ENCODE measurements around the gene TEX53.

Gene TEX53

GRCh38 chr9:114657705-114658104 is at the start of gene TEX53:
TEX53 (minus strand) TSS chr9:114657805; CDS start chr9:114657774, 31 bp downstream.
- Histone ChIP-seq H3K9me3 (ENCODE audit: insufficient read depth, low read depth, low read length) (no peaks in the 10 kb centered on the region), H3K4me2 (ENCODE audit: low read depth, low read length, poor library complexity, severe bottlenecking) (no peak within 1 kb of the TSS), H4K20me1 (ENCODE audit: insufficient read depth, low read length, poor library complexity, severe bottlenecking) (no peaks in the 10 kb centered on the region), H3K4me1 (ENCODE audit: insufficient read depth, low read length, poor library complexity, severe bottlenecking) (no peaks in the 10 kb centered on the region), H3K4me3 (ENCODE audit: low read length, poor library complexity, severe bottlenecking) (no peak within 1 kb of the TSS), H3F3A (ENCODE audit: low read depth) (no peaks in the 10 kb centered on the region), H3K36me3 (ENCODE audit: insufficient read depth, low read length) (no peaks in the 10 kb centered on the region), H2AFZ (ENCODE audit: low read length) (no peak within 1 kb of the TSS), H3K9ac (ENCODE audit: low read depth, low read length, poor library complexity, severe bottlenecking) (no peak within 1 kb of the TSS), H3K9me2 (replicated peaks; ENCODE audit: low read depth, low read length) (no peaks in the 10 kb centered on the region), H3K27me3 (ENCODE audit: insufficient read depth, low read length, poor library complexity, severe bottlenecking) (no peaks in the 10 kb centered on the region), H3K79me2 (ENCODE audit: insufficient read depth, low read length) (no peaks in the 10 kb centered on the region)
- no peak for TF ChIP-seq CTCF (conservative IDR thresholded peaks at IDR 0.05; ENCODE audit: low read length)
- TF ChIP-seq EZH2phosphoT487 (IDR thresholded peaks at IDR 0.05; ENCODE audit: borderline replicate concordance): no peak

- TF ChIP-seq CTCF (conservative IDR thresholded peaks at IDR 0.05; ENCODE audit: low read length): no peak
- no peak for TF ChIP-seq EZH2phosphoT487 (IDR thresholded peaks at IDR 0.05; ENCODE audit: borderline replicate concordance)
- Histone ChIP-seq H3K4me3 (ENCODE audit: low read length, poor library complexity, severe bottlenecking) (no peak overlapping the region), H3K79me2 (ENCODE audit: insufficient read depth, low read length) (no peaks in the 10 kb centered on the region), H3K9ac (ENCODE audit: low read depth, low read length, poor library complexity, severe bottlenecking) (no peak overlapping the region), H3K4me1 (ENCODE audit: insufficient read depth, low read length, poor library complexity, severe bottlenecking) (no peaks in the 10 kb centered on the region), H3F3A (ENCODE audit: low read depth) (no peaks in the 10 kb centered on the region), H3K4me2 (ENCODE audit: low read depth, low read length, poor library complexity, severe bottlenecking) (no peak overlapping the region), H4K20me1 (ENCODE audit: insufficient read depth, low read length, poor library complexity, severe bottlenecking) (no peaks in the 10 kb centered on the region), H3K36me3 (ENCODE audit: insufficient read depth, low read length) (no peaks in the 10 kb centered on the region), H2AFZ (ENCODE audit: low read length) (no peak overlapping the region), H3K27me3 (ENCODE audit: insufficient read depth, low read length, poor library complexity, severe bottlenecking) (no peaks in the 10 kb centered on the region), H3K9me3 (ENCODE audit: insufficient read depth, low read depth, low read length) (no peaks in the 10 kb centered on the region), H3K9me2 (replicated peaks; ENCODE audit: low read depth, low read length) (no peaks in the 10 kb centered on the region)
Measured at GRCh38 chr9:114706711-114707110, 49.1 kb upstream of the TEX53 start.

GRCh38 chr9:114701988-114702387 is 44.4 kb upstream of the TEX53 start:
- Histone ChIP-seq H3K9me3 (ENCODE audit: insufficient read depth, low read depth, low read length) (no peaks in the 10 kb centered on the region), H3K9me2 (replicated peaks; ENCODE audit: low read depth, low read length) (no peaks in the 10 kb centered on the region), H3K9ac (ENCODE audit: low read depth, low read length, poor library complexity, severe bottlenecking) (no peak overlapping the region), H3K4me2 (ENCODE audit: low read depth, low read length, poor library complexity, severe bottlenecking) (no peak overlapping the region), H3K79me2 (ENCODE audit: insufficient read depth, low read length) (no peaks in the 10 kb centered on the region), H3K36me3 (ENCODE audit: insufficient read depth, low read length) (no peaks in the 10 kb centered on the region), H3K27me3 (ENCODE audit: insufficient read depth, low read length, poor library complexity, severe bottlenecking) (no peaks in the 10 kb centered on the region), H3F3A (ENCODE audit: low read depth) (no peaks in the 10 kb centered on the region), H3K4me1 (ENCODE audit: insufficient read depth, low read length, poor library complexity, severe bottlenecking) (no peaks in the 10 kb centered on the region), H3K4me3 (ENCODE audit: low read length, poor library complexity, severe bottlenecking) (no peak overlapping the region), H4K20me1 (ENCODE audit: insufficient read depth, low read length, poor library complexity, severe bottlenecking) (no peaks in the 10 kb centered on the region), H2AFZ (ENCODE audit: low read length) (no peak overlapping the region)
- TF ChIP-seq CTCF (conservative IDR thresholded peaks at IDR 0.05; ENCODE audit: low read length): no peak
- no peak for TF ChIP-seq EZH2phosphoT487 (IDR thresholded peaks at IDR 0.05; ENCODE audit: borderline replicate concordance)
